K562 (cell line): ENCODE results near the gene RSU1. TPM values are rescaled to one million over a fixed set of nuclear protein-coding genes. Genes with fewer than 3 reads are reported as not detected.

Experiments used
- ATAC-seq: fragments of 200-7000 bp; cut with Tn5 transposase; 3 replicates; pipeline ENCODE4 v1.9.1; 2020; ENCODE audit warnings: moderate library complexity
- BruUV-seq: library from RNA; stranded (reverse); fragments of 400-500 nt; replicated peaks from 2 replicates; lab custom pipeline; 2021; lab: Mats Ljungman, UMichigan
- CTCF ChIA-PET: fragments of 300-600 bp; formaldehyde crosslinking; extraction: SDS; loops from one replicate; lab custom pipeline; 2021; ENCODE audit warnings: low intra/inter-chr PET ratio; lab: Yijun Ruan, JAX
- POLR2A ChIA-PET: fragments of 300-600, 350-650 bp; sonication (Branson Sonifier 250); formaldehyde crosslinking; extraction: SDS; loops from one replicate; lab custom pipeline; 2021; ENCODE audit warnings: antibody characterized with exemption, inconsistent platforms; lab: Yijun Ruan, JAX
- DNase-seq, 4 experiments: peaks; one replicate each; pipeline versions ENCODE4 v3.0.0 to v3.0.0-alpha.2; 2011 to 2018; ENCODE audit warnings: low spot score in 3 of 4, mixed read lengths in 3 of 4; ENCODE audit errors: extremely low read depth in 1 of 4
- FAIRE-seq: peaks from 2 replicates; lab custom pipeline; 2011; peaks lifted over from hg19 to GRCh38; lab: Jason Lieb, UNC
- H2AFZ ChIP-seq: 2 replicates; pipeline ENCODE4 v1.6.0; 2011; ENCODE audit warnings: low read depth, low read length, control low read depth, inconsistent platforms
- H3K27ac ChIP-seq: fragments of 200-600 bp; 3 replicates; pipeline ENCODE4 v1.8.0; 2011; ENCODE audit warnings: low read depth, mild to moderate bottlenecking, control low read depth, inconsistent platforms, low read length, moderate library complexity, mixed read lengths; ENCODE audit errors: extremely low read depth
- H3K27me3 ChIP-seq, 2 experiments: fragments of 300-600 bp in 1 of 2; 2 replicates in 1 of 2; 3 replicates in 1 of 2; pipeline versions ENCODE4 v1.6.0 to v1.8.0; 2011; ENCODE audit warnings: inconsistent platforms in 2 of 2, low read length in 2 of 2, mild to moderate bottlenecking in 1 of 2, mixed read lengths in 1 of 2, moderate library complexity in 1 of 2; ENCODE audit not compliant: control insufficient read depth in 2 of 2, insufficient read depth in 2 of 2
- H3K36me3 ChIP-seq: fragments of 300-600 bp; 3 replicates; pipeline ENCODE4 v1.8.0; 2011; ENCODE audit warnings: mild to moderate bottlenecking, low read length, inconsistent platforms; ENCODE audit not compliant: control insufficient read depth, insufficient read depth
- H3K4me1 ChIP-seq, 2 experiments: fragments of 200-600 bp in 1 of 2; replicated peaks in 1 of 2; 2 replicates in 1 of 2; 3 replicates in 1 of 2; pipeline versions ENCODE4 v1.5.1 to v1.8.0; 2011; ENCODE audit warnings: inconsistent platforms in 2 of 2, low read length in 2 of 2, mild to moderate bottlenecking in 1 of 2, mixed read lengths in 1 of 2, moderate library complexity in 1 of 2; ENCODE audit not compliant: control insufficient read depth in 2 of 2, insufficient read depth in 2 of 2
- H3K4me2 ChIP-seq: 2 replicates; pipeline ENCODE4 v1.6.1; 2011; ENCODE audit warnings: low read length, control low read depth, inconsistent platforms, mixed read lengths; ENCODE audit not compliant: insufficient read depth
- H3K4me3 ChIP-seq: fragments of 200-600 bp; sonication (generic), shearing (Covaris generic); 2 replicates; pipeline ENCODE4 v1.5.1; 2016; ENCODE audit warnings: control low read depth, inconsistent platforms
- H3K79me2 ChIP-seq: fragments of 200-600 bp; 3 replicates; pipeline ENCODE4 v1.8.0; 2011; ENCODE audit warnings: low read length, inconsistent platforms; ENCODE audit not compliant: control insufficient read depth, insufficient read depth
- H3K9ac ChIP-seq, 2 experiments: 2 replicates each; pipeline versions ENCODE4 v1.6.0 to v1.6.1; 2011; ENCODE audit warnings: low read depth in 2 of 2, low read length in 2 of 2, control low read depth in 1 of 2, inconsistent platforms in 1 of 2, mild to moderate bottlenecking in 1 of 2, mixed read lengths in 1 of 2; ENCODE audit not compliant: insufficient read depth in 1 of 2
- H3K9me1 ChIP-seq: one replicate; pipeline ENCODE4 v1.6.0; 2011; ENCODE audit warnings: inconsistent platforms, mild to moderate bottlenecking, low read length, moderate library complexity; ENCODE audit not compliant: control insufficient read depth, insufficient read depth
- H3K9me3 ChIP-seq: replicated peaks from 2 replicates; pipeline ENCODE4 v1.5.1; 2011; ENCODE audit warnings: low read depth, low read length, inconsistent platforms; ENCODE audit not compliant: control insufficient read depth, insufficient read depth
- H4K20me1 ChIP-seq: replicated peaks from 2 replicates; pipeline ENCODE4 v1.6.1; 2011; ENCODE audit warnings: low read length, inconsistent platforms, mixed read lengths; ENCODE audit not compliant: control insufficient read depth, insufficient read depth
- GTF2F1 ChIP-seq: IDR thresholded peaks from 2 replicates; pipeline ENCODE4 v1.6.1; 2011; ENCODE audit warnings: low read depth, low read length, improper control_type of control experiment
- HLTF ChIP-seq: fragments of 450-650 bp; IDR thresholded peaks from 2 replicates; pipeline ENCODE4 v1.6.1; 2016
- HNRNPLL ChIP-seq: fragments of 200-400 bp; formaldehyde crosslinking; IDR thresholded peaks from 2 replicates; pipeline ENCODE4 v1.6.1; 2017; ENCODE audit warnings: low read length, low read depth, mild to moderate bottlenecking; ENCODE audit not compliant: poor library complexity, severe bottlenecking
- ILF3 ChIP-seq: fragments of 450-650 bp; IDR thresholded peaks from 2 replicates; pipeline ENCODE4 v1.6.1; 2018; ENCODE audit warnings: antibody characterized with exemption, mild to moderate bottlenecking, moderate library complexity, borderline replicate concordance
- LEF1 ChIP-seq: fragments of 450-650 bp; IDR thresholded peaks from 2 replicates; pipeline ENCODE4 v1.6.1; 2016; ENCODE audit warnings: mild to moderate bottlenecking
- NELFE ChIP-seq: IDR thresholded peaks from 2 replicates; pipeline ENCODE4 v1.6.1; 2011; ENCODE audit warnings: mild to moderate bottlenecking; ENCODE audit not compliant: insufficient read depth, insufficient read length
- NFRKB ChIP-seq: fragments of 450-650 bp; IDR thresholded peaks from 2 replicates; pipeline ENCODE4 v1.6.1; 2016; ENCODE audit warnings: low read depth
- SIRT6 ChIP-seq: IDR thresholded peaks from one replicate; pipeline ENCODE4 v1.6.1; 2012; ENCODE audit warnings: low read depth, mild to moderate bottlenecking, control low read depth, inconsistent platforms, low read length, moderate library complexity
- TARDBP ChIP-seq: fragments of 450-650 bp; IDR thresholded peaks from 2 replicates; pipeline ENCODE4 v1.6.1; 2016
- TRIM24 ChIP-seq, 2 experiments: fragments of 450-650 bp; IDR thresholded peaks; 2 replicates each; pipeline ENCODE4 v1.6.1; 2016
- ZNF140 ChIP-seq: fragments of 250-450 bp; sonication (Bioruptor Pico); IDR thresholded peaks from 2 replicates; pipeline ENCODE4 v1.8.0; 2021; ENCODE audit warnings: moderate library complexity, mild to moderate bottlenecking, inconsistent platforms
- ZNF23 ChIP-seq: fragments of 250-450 bp; sonication (Bioruptor Pico); IDR thresholded peaks from 2 replicates; pipeline ENCODE4 v1.4.0; 2020; ENCODE audit warnings: mild to moderate bottlenecking
- ZNF408 ChIP-seq: fragments of 250-450 bp; sonication (Bioruptor Pico); IDR thresholded peaks from 2 replicates; pipeline ENCODE4 v1.4.0; 2020; ENCODE audit warnings: low read depth, mild to moderate bottlenecking, moderate library complexity
- WGBS: fragments of 100-300 bp; shearing (Covaris generic); methylation state at CpG from one replicate; pipeline ENCODE4 v1.1.6; 2016; ENCODE audit warnings: low coverage, mixed read lengths; ENCODE audit not compliant: insufficient coverage; ENCODE audit errors: missing lambda C conversion rate; 5-methylcytosine and 5-hydroxymethylcytosine counted together
- in situ Hi-C: fragments of 300-500 bp; cut with MboI; formaldehyde crosslinking; loops from 4 replicates; pipeline ENCODE4 v1.15.0; 2018; ENCODE audit warnings: inconsistent platforms, mixed read lengths
- intact Hi-C: fragments of 100-400 bp; cut with micrococcal nuclease; formaldehyde crosslinking; loops from 2 replicates; pipeline ENCODE4 v1.14.2; 2022
- polyA plus RNA-seq, 8 experiments: library from polyadenylated mRNA; depleted of rRNA in 4 of 8; stranded (reverse) in 5 of 8; unstranded in 3 of 8; fragments of >200 nt; fragmentation: Nextera tagmentation in 2 of 8; fragmentation: Illumina TruSeq in 1 of 8; extraction: Ambion mirVana in 2 of 8; extraction: Trizol in 1 of 8; gene quantifications; 2 replicates each; pipeline versions ENCODE4 v1.2.1 to v1.2.3, GENCODE V29; 2011 to 2014; ENCODE audit warnings: inconsistent platforms in 1 of 8, missing spikeins in 1 of 8
- total RNA-seq, 7 experiments: library from RNA; depleted of rRNA in 6 of 7; stranded (reverse); fragments of >200 nt in 6 of 7; fragmentation: Illumina TruSeq in 2 of 7; extraction: Trizol in 2 of 7; gene quantifications; 2 replicates each; pipeline versions ENCODE4 v1.2.1 to v1.2.3, GENCODE V29; 2011 to 2021; ENCODE audit warnings: low replicate concordance in 1 of 7
- TF ChIP-seq, protein P1 (sequence below): fragments of 250-450 bp; sonication (Bioruptor Pico); IDR thresholded peaks from 2 replicates; pipeline ENCODE4 v1.8.0; 2022; ENCODE audit warnings: moderate library complexity, mild to moderate bottlenecking, inconsistent platforms
- TF ChIP-seq, protein P2 (sequence below): fragments of 250-450 bp; sonication (Bioruptor Pico); IDR thresholded peaks from 2 replicates; pipeline ENCODE4 v1.8.0; 2021; ENCODE audit warnings: mild to moderate bottlenecking, moderate library complexity

The RSU1 gene
- total and polyA plus RNA-seq, 9 of the 15 experiments (the other 6 are each of a cell fraction or from before 2014, with no cell fraction given), result 18.8 to 67.3 (median 31.5) TPM

DNA sequence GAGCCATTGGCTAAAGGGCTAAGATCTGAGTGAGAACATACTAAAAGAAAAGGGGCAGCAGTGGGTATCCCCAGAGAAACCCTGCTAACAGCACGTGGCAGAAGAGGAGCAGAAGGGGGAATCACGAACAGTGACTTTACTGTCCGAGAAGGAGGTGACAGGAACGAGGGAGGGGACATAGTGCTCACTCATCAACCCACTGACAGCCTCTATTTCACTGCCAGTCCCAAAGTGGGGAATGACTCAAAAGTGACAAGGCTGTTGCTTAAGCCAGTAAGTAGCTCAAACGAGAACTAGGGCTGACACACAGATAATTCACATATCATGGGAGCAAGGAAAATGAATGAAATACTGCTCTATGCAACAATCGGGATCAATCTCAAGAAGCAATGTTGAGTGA lies 92.7 kb downstream of the RSU1 start:
- WGBS, result 15% methylated on average over 6 of the region's 6 CpGs
- H3K9me1 ChIP-seq, result no peaks in the 10 kb centered on the region
- DNase-seq (no peak), ATAC-seq (no peak), FAIRE-seq (no peak)
- H3K27me3 ChIP-seq, result no peaks in the 10 kb centered on the region
- TF ChIP-seq GTF2F1 (no peak), ILF3 (no peak), TARDBP (no peak), ZNF23 (CRISPR knock-in tag) (no peak)
- in situ Hi-C loops, result no loop called here
- H4K20me1 ChIP-seq, result no peaks in the 10 kb centered on the region
- no peak overlapping the region for H2AFZ ChIP-seq
- BruUV-seq, result no TSS peak
- no peaks in the 10 kb centered on the region for H3K9me3 ChIP-seq
- H3K36me3 ChIP-seq, result no peaks in the 10 kb centered on the region
- no peaks in the 10 kb centered on the region for H3K79me2 ChIP-seq
- H3K4me2 ChIP-seq, result no peak overlapping the region
- ChIA-PET CTCF (no interaction called here), POLR2A (no interaction called here)
- no peak overlapping the region for H3K4me3 ChIP-seq
- intact Hi-C loops, result no loop called here
- H3K9ac ChIP-seq, result no peak overlapping the region
- H3K4me1 ChIP-seq, result no peaks in the 10 kb centered on the region; a peak in 1 of 5 replicates
- H3K27ac ChIP-seq, result no peak overlapping the region

DNA sequence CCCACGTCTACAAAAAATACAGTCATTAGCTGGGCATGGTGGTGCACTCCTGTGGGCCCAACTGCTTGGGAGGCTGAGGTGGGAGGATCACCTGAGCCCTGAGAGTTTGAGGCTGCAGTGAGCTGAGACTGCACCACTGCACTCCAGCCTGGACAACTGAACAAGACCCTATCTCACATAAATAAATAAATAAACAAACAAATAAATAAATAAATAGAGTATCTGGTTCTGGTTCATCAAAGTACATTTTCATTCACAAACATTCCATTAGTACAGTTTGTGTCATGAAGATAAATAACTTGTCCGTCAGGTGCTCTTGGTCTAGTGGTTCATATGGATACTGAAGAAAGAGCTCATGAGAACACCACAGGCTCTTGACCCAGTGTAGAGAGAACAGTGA lies 96.4 kb downstream of the RSU1 start:
- Histone ChIP-seq H2AFZ (no peak overlapping the region), H3K4me3 (no peak overlapping the region), H3K4me1 (no peaks in the 10 kb centered on the region; a peak in 1 of 5 replicates), H3K27ac (no peak overlapping the region), H3K9ac (no peak overlapping the region), H3K79me2 (no peaks in the 10 kb centered on the region), H3K27me3 (no peaks in the 10 kb centered on the region), H3K36me3 (no peaks in the 10 kb centered on the region), H3K9me3 (no peaks in the 10 kb centered on the region), H3K9me1 (no peaks in the 10 kb centered on the region), H3K4me2 (no peak overlapping the region), H4K20me1 (no peaks in the 10 kb centered on the region)
- ATAC-seq (no peak), DNase-seq (no peak), FAIRE-seq (no peak)
- WGBS, result 72% methylated on average over 2 of the region's 2 CpGs
- ChIA-PET POLR2A (no interaction called here), CTCF (no interaction called here)
- BruUV-seq, result no TSS peak
- in situ Hi-C loops, result no loop called here
- intact Hi-C loops, result no loop called here
- no peak for TF ChIP-seq HNRNPLL
- TF ChIP-seq NFRKB, result no peak
- TF ChIP-seq, protein P1, sequence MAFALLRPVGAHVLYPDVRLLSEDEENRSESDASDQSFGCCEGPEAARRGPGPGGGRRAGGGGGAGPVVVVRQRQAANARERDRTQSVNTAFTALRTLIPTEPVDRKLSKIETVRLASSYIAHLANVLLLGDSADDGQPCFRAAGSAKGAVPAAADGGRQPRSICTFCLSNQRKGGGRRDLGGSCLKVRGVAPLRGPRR (CRISPR knock-in tag), result no peak
- TF ChIP-seq TRIM24 (IDR thresholded peaks at IDR 0.05), result no peak
- TF ChIP-seq ZNF140 (CRISPR knock-in tag), result no peak
- TF ChIP-seq ZNF408 (CRISPR knock-in tag), result no peak
- no peak for TF ChIP-seq HLTF
- TF ChIP-seq NELFE, result no peak
- TF ChIP-seq, protein P2, sequence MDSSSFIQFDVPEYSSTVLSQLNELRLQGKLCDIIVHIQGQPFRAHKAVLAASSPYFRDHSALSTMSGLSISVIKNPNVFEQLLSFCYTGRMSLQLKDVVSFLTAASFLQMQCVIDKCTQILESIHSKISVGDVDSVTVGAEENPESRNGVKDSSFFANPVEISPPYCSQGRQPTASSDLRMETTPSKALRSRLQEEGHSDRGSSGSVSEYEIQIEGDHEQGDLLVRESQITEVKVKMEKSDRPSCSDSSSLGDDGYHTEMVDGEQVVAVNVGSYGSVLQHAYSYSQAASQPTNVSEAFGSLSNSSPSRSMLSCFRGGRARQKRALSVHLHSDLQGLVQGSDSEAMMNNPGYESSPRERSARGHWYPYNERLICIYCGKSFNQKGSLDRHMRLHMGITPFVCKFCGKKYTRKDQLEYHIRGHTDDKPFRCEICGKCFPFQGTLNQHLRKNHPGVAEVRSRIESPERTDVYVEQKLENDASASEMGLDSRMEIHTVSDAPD (CRISPR knock-in tag), result no peak
- no peak for TF ChIP-seq LEF1
- TF ChIP-seq SIRT6, result no peak
